IPS-20b (cell line): ENCODE data around the gene NDUFS8.

Experiments used
- H3K27ac ChIP-seq: one replicate; pipeline ENCODE4 v1.5.1; 2013; ENCODE audit warnings: low read length
- H3K27me3 ChIP-seq: 2 replicates; pipeline ENCODE4 v1.6.1; 2013; ENCODE audit warnings: mild to moderate bottlenecking, low read length, inconsistent platforms; ENCODE audit not compliant: insufficient read depth
- H3K36me3 ChIP-seq: 2 replicates; pipeline ENCODE4 v1.6.1; 2013; ENCODE audit warnings: low read depth, mild to moderate bottlenecking, inconsistent platforms, low read length, moderate library complexity; ENCODE audit not compliant: insufficient read depth
- H3K4me1 ChIP-seq: 2 replicates; pipeline ENCODE4 v1.6.1; 2013; ENCODE audit warnings: mild to moderate bottlenecking, control low read depth, inconsistent platforms, low read length, moderate library complexity; ENCODE audit not compliant: insufficient read depth
- H3K4me3 ChIP-seq: 2 replicates; pipeline ENCODE4 v1.5.1; 2013; ENCODE audit warnings: mild to moderate bottlenecking, low read length, inconsistent platforms
- H3K9ac ChIP-seq: 2 replicates; pipeline ENCODE4 v1.6.1; 2013; ENCODE audit warnings: low read depth, mild to moderate bottlenecking, inconsistent platforms, low read length, moderate library complexity
- H3K9me3 ChIP-seq: 2 replicates; pipeline ENCODE4 v1.6.1; 2013; ENCODE audit warnings: mild to moderate bottlenecking, low read depth, low read length, inconsistent platforms; ENCODE audit not compliant: insufficient read depth

Gene NDUFS8

GRCh38 chr11:68004551-68005335 lies 25.7 kb upstream of the NDUFS8 start:
- H3K9me3 ChIP-seq = no peaks in the 10 kb centered on the region
- no peak overlapping the region for H3K9ac ChIP-seq
- H3K36me3 ChIP-seq = no peaks in the 10 kb centered on the region
- H3K27me3 ChIP-seq = peaks cover 24% of the 10 kb centered on the region; the same call in 1 of the 2 replicates
- no peak overlapping the region for H3K27ac ChIP-seq
- no peaks in the 10 kb centered on the region for H3K4me1 ChIP-seq
- H3K4me3 ChIP-seq = peak overlapping the region; percentile 48; the same call in 1 of the 2 replicates

GRCh38 chr11:68006606-68007166 lies 23.8 kb upstream of the NDUFS8 start:
- H3K4me3 ChIP-seq = no peak overlapping the region
- no peak overlapping the region for H3K9ac ChIP-seq
- peaks cover 24% of the 10 kb centered on the region; the same call in 1 of the 2 replicates for H3K27me3 ChIP-seq
- no peaks in the 10 kb centered on the region for H3K9me3 ChIP-seq
- H3K36me3 ChIP-seq = no peaks in the 10 kb centered on the region
- H3K27ac ChIP-seq = no peak overlapping the region
- H3K4me1 ChIP-seq = peaks cover 5% of the 10 kb centered on the region; the same call in 1 of the 2 replicates

- H3K4me3 ChIP-seq = no peak overlapping the region
- peaks cover 5% of the 10 kb centered on the region; the same call in 1 of the 2 replicates for H3K4me1 ChIP-seq
- no peaks in the 10 kb centered on the region for H3K36me3 ChIP-seq
- H3K27me3 ChIP-seq = peaks cover 19% of the 10 kb centered on the region; the same call in 1 of the 2 replicates
- no peaks in the 10 kb centered on the region for H3K9me3 ChIP-seq
- no peak overlapping the region for H3K27ac ChIP-seq
- H3K9ac ChIP-seq = no peak overlapping the region
Observed at GRCh38 chr11:68007498-68008380, 22.7 kb upstream of the NDUFS8 start.

GRCh38 chr11:68008381-68009337 lies 21.8 kb upstream of the NDUFS8 start:
- Histone ChIP-seq H3K36me3 (no peaks in the 10 kb centered on the region), H3K9ac (no peak overlapping the region), H3K27me3 (peaks cover 11% of the 10 kb centered on the region; the same call in 1 of the 2 replicates), H3K27ac (no peak overlapping the region), H3K4me1 (peaks cover 5% of the 10 kb centered on the region; the same call in 1 of the 2 replicates), H3K4me3 (no peak overlapping the region), H3K9me3 (no peaks in the 10 kb centered on the region)

- Histone ChIP-seq H3K27ac (no peak overlapping the region), H3K9me3 (no peaks in the 10 kb centered on the region), H3K27me3 (peaks cover 4% of the 10 kb centered on the region; the same call in 1 of the 2 replicates), H3K4me3 (no peak overlapping the region), H3K36me3 (no peaks in the 10 kb centered on the region), H3K9ac (no peak overlapping the region), H3K4me1 (peaks cover 5% of the 10 kb centered on the region; the same call in 1 of the 2 replicates)
Observed at GRCh38 chr11:68009391-68010089, 20.9 kb upstream of the NDUFS8 start.

GRCh38 chr11:68010090-68011041 lies 20.1 kb upstream of the NDUFS8 start, which contains the start of gene ALDH3B1:
TSS of gene ALDH3B1 (plus strand) at chr11:68010327. CDS start at chr11:68015298, 4,971 bp downstream.
- Histone ChIP-seq H3K9ac (no peak within 1 kb of the TSS), H3K4me1 (peaks cover 5% of the 10 kb centered on the region; the same call in 1 of the 2 replicates), H3K27ac (no peak within 1 kb of the TSS), H3K9me3 (no peaks in the 10 kb centered on the region), H3K27me3 (no peaks in the 10 kb centered on the region), H3K36me3 (no peaks in the 10 kb centered on the region), H3K4me3 (no peak within 1 kb of the TSS)

GRCh38 chr11:68011051-68011943 lies 19.2 kb upstream of the NDUFS8 start:
- H3K4me3 ChIP-seq = no peak overlapping the region
- H3K9ac ChIP-seq = no peak overlapping the region
- H3K27ac ChIP-seq = no peak overlapping the region
- no peaks in the 10 kb centered on the region for H3K9me3 ChIP-seq
- H3K27me3 ChIP-seq = no peaks in the 10 kb centered on the region
- H3K36me3 ChIP-seq = no peaks in the 10 kb centered on the region
- peaks cover 5% of the 10 kb centered on the region; the same call in 1 of the 2 replicates for H3K4me1 ChIP-seq

GRCh38 chr11:68012044-68012842 lies 18.2 kb upstream of the NDUFS8 start:
- Histone ChIP-seq H3K27me3 (no peaks in the 10 kb centered on the region), H3K9ac (no peak overlapping the region), H3K9me3 (no peaks in the 10 kb centered on the region), H3K4me3 (no peak overlapping the region), H3K36me3 (no peaks in the 10 kb centered on the region), H3K27ac (no peak overlapping the region), H3K4me1 (peaks cover 5% of the 10 kb centered on the region; the same call in 1 of the 2 replicates)
